Activated CD8-positive, alpha-beta memory T cell treated with anti-CD3 and anti-CD28 coated beads for 1 hour (primary cell): Measurements from ENCODE around the gene ARPC5.
"Not testable (repeated sequence)": the region's sequence is repeated elsewhere in the genome, so short reads cannot be mapped to it uniquely, and the experiment has no call there.

Experiments used
- DNase-seq, 2 donors: peaks; one replicate each; pipeline ENCODE4 v3.0.0-alpha.2; 2020; ENCODE audit warnings: low read depth in 1 of 2; ENCODE audit errors: extremely low read depth in 1 of 2

Gene ARPC5

GRCh38 chr1:183635606-183636333 lies at the start of gene ARPC5:
ARPC5 (minus strand) TSS chr1:183635783; CDS start chr1:183635659, 124 bp downstream.
- peak; percentile 86 to 91 for DNase-seq

- no peak for DNase-seq
Measured at GRCh38 chr1:183685112-183685713, 49.6 kb upstream of the ARPC5 start.

- not testable (repeated sequence) for DNase-seq
Measured at GRCh38 chr1:183679363-183679762, 43.8 kb upstream of the ARPC5 start.

GRCh38 chr1:183678819-183679218 lies 43.2 kb upstream of the ARPC5 start:
- no peak for DNase-seq

- DNase-seq, result no peak
Measured at GRCh38 chr1:183676586-183677189, 41.1 kb upstream of the ARPC5 start.

GRCh38 chr1:183675883-183676585 lies 40.5 kb upstream of the ARPC5 start:
- no peak for DNase-seq

- no peak for DNase-seq
Measured at GRCh38 chr1:183675381-183675780, 39.8 kb upstream of the ARPC5 start.

- DNase-seq, result no peak
Measured at GRCh38 chr1:183674886-183675285, 39.3 kb upstream of the ARPC5 start.

- DNase-seq, result no peak
Measured at GRCh38 chr1:183674339-183674738, 38.8 kb upstream of the ARPC5 start.

- DNase-seq, result no peak
Measured at GRCh38 chr1:183673605-183674323, 38.2 kb upstream of the ARPC5 start.

GRCh38 chr1:183670169-183670568 lies 34.6 kb upstream of the ARPC5 start:
- no peak for DNase-seq

- DNase-seq, result no peak
Measured at GRCh38 chr1:183656355-183656754, 20.8 kb upstream of the ARPC5 start.

GRCh38 chr1:183655562-183656075 lies 20.0 kb upstream of the ARPC5 start:
- peak; percentile 35 to 66 for DNase-seq

GRCh38 chr1:183654706-183655105 lies 19.1 kb upstream of the ARPC5 start:
- DNase-seq, result no peak

GRCh38 chr1:183653876-183654451 lies 18.4 kb upstream of the ARPC5 start:
- no peak for DNase-seq

GRCh38 chr1:183653462-183653794 lies 17.8 kb upstream of the ARPC5 start:
- DNase-seq, result no peak

- DNase-seq, result no peak
Measured at GRCh38 chr1:183652547-183653461, 17.2 kb upstream of the ARPC5 start, which contains the start of gene APOBEC4. APOBEC4 (minus strand) TSS chr1:183653316; CDS start chr1:183648781, 4,535 bp downstream.

GRCh38 chr1:183652107-183652506 lies 16.5 kb upstream of the ARPC5 start:
- no peak for DNase-seq

GRCh38 chr1:183651612-183652011 lies 16.0 kb upstream of the ARPC5 start:
- no peak for DNase-seq
